ENCODE data around the gene ARRB1. TPM values are rescaled to one million over a fixed set of nuclear protein-coding genes. Genes with fewer than 3 reads are reported as not detected.

Gene ARRB1
- total and polyA plus RNA-seq, 2 of the 13 experiments (the other 11 are each of a cell fraction or from before 2014, with no cell fraction given) = 22.5 to 35.7 TPM

DNA sequence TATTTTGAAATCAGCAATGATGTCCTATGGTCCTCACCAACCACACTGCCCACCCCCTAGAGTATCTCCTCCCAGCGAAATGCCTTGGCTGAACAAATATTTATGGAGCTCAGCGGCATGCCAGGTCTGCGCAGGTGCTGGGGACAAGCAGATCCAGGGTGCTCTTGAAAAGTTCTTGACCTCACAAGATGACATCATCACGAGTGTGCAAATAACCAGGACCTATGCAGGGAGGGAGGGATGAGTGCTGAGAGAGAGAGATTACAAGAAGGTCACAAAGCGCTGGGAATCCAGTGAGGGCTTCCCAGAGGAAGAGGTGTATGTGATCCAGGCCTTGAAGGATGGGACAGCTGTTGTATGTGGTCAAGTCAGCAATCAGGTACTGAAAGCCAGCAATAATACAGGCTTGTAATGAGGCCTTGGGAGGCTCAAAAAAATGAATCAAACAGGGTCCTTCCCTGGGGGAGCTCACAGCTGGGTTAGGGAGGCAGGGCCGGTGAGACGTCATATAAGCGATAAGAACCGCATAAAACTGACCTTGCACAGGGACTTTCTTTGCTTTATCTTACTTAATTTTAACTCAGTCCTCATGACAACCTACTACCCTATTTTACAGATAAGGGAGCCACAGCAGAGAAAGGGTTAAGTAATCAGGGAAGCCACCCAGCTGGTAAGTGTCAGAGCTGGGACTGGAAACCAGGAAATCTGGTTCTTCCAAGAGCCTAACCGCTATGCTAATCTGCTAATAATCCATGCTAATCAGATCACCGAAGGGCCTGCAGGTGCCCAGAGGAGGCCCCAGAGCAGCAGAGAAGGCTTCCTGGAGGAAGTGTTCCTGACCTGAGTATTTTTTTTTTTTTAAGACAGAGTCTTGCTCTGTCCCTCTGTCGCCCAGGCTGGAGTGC is 8.2 kb downstream of the ARRB1 start (continued):
- TF ChIP-seq SALL1 (CRISPR knock-in tag; IDR thresholded peaks at IDR 0.05) (peak; percentile 50; the same call in 1 of the 2 replicates), ERF (CRISPR knock-in tag; IDR thresholded peaks at IDR 0.05) (peak; percentile 21; the same call in 1 of the 2 replicates), ATF1 (CRISPR knock-in tag; IDR thresholded peaks at IDR 0.05) (0 out of 2 replicates have a peak, but pooled peaks have one; percentile 40), HDAC1 (CRISPR knock-in tag; IDR thresholded peaks at IDR 0.05) (peak; percentile 38; the same call in 1 of the 2 replicates), RFXANK (CRISPR knock-in tag; IDR thresholded peaks at IDR 0.05) (no peak), ZNF816 (CRISPR knock-in tag; IDR thresholded peaks at IDR 0.05; ENCODE audit: borderline replicate concordance) (no peak), ZNF598 (CRISPR knock-in tag; IDR thresholded peaks at IDR 0.05; ENCODE audit: borderline replicate concordance) (no peak), CREB1 (IDR thresholded peaks at IDR 0.05) (peak; percentile 81), CREB1 (CRISPR knock-in tag; IDR thresholded peaks at IDR 0.05) (peak; percentile 80), ZBTB8A (CRISPR knock-in tag; IDR thresholded peaks at IDR 0.05; ENCODE audit: borderline replicate concordance, low read depth) (no peak), ZNF17 (CRISPR knock-in tag; IDR thresholded peaks at IDR 0.05) (no peak), ZNF468 (CRISPR knock-in tag; IDR thresholded peaks at IDR 0.05) (no peak), MTA1 (CRISPR knock-in tag; IDR thresholded peaks at IDR 0.05; ENCODE audit: borderline replicate concordance) (no peak), POLR2AphosphoS5 (IDR thresholded peaks at IDR 0.05; ENCODE audit: low read depth, low read length) (no peak), EP300 (IDR thresholded peaks at IDR 0.05; ENCODE audit: low read depth in 2 of 2, low read length in 2 of 2) (peak in 1 of 2 experiments; percentile 30; a peak in 1 of 4 replicates), EP300 (CRISPR knock-in tag; IDR thresholded peaks at IDR 0.05; ENCODE audit: borderline replicate concordance) (no peak), NFIC (IDR thresholded peaks at IDR 0.05; ENCODE audit: low read length) (no peak), ZNF670 (CRISPR knock-in tag; IDR thresholded peaks at IDR 0.05; ENCODE audit: borderline replicate concordance) (no peak), ATM (IDR thresholded peaks at IDR 0.05; ENCODE audit: borderline replicate concordance) (no peak), NPAS2 (CRISPR knock-in tag; IDR thresholded peaks at IDR 0.05; ENCODE audit: borderline replicate concordance) (no peak), ZNF160 (CRISPR knock-in tag; IDR thresholded peaks at IDR 0.05) (no peak)
- TF ChIP-seq, protein P1, sequence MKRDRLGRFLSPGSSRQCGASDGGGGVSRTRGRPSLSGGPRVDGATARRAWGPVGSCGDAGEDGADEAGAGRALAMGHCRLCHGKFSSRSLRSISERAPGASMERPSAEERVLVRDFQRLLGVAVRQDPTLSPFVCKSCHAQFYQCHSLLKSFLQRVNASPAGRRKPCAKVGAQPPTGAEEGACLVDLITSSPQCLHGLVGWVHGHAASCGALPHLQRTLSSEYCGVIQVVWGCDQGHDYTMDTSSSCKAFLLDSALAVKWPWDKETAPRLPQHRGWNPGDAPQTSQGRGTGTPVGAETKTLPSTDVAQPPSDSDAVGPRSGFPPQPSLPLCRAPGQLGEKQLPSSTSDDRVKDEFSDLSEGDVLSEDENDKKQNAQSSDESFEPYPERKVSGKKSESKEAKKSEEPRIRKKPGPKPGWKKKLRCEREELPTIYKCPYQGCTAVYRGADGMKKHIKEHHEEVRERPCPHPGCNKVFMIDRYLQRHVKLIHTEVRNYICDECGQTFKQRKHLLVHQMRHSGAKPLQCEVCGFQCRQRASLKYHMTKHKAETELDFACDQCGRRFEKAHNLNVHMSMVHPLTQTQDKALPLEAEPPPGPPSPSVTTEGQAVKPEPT (CRISPR knock-in tag; IDR thresholded peaks at IDR 0.05; ENCODE audit: low read depth) = no peak
- TF ChIP-seq, protein P2, sequence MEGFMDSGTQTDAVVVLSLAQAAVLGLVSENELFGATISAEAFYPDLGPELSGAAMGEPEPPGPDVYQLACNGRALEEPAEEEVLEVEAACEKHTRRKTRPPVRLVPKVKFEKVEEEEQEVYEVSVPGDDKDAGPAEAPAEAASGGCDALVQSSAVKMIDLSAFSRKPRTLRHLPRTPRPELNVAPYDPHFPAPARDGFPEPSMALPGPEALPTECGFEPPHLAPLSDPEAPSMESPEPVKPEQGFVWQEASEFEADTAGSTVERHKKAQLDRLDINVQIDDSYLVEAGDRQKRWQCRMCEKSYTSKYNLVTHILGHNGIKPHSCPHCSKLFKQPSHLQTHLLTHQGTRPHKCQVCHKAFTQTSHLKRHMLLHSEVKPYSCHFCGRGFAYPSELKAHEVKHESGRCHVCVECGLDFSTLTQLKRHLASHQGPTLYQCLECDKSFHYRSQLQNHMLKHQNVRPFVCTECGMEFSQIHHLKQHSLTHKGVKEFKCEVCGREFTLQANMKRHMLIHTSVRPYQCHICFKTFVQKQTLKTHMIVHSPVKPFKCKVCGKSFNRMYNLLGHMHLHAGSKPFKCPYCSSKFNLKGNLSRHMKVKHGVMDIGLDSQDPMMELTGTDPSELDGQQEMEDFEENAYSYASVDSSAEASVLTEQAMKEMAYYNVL (CRISPR knock-in tag; IDR thresholded peaks at IDR 0.05; ENCODE audit: borderline replicate concordance) = no peak; the same call in 1 of the 2 replicates
- TF ChIP-seq, protein P3, sequence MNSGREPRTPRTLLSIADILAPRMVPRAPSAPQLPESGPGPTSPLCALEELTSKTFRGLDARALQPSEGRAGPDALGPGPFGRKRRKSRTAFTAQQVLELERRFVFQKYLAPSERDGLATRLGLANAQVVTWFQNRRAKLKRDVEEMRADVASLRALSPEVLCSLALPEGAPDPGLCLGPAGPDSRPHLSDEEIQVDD (CRISPR knock-in tag; IDR thresholded peaks at IDR 0.05; ENCODE audit: borderline replicate concordance) = no peak
- TF ChIP-seq, protein P4, sequence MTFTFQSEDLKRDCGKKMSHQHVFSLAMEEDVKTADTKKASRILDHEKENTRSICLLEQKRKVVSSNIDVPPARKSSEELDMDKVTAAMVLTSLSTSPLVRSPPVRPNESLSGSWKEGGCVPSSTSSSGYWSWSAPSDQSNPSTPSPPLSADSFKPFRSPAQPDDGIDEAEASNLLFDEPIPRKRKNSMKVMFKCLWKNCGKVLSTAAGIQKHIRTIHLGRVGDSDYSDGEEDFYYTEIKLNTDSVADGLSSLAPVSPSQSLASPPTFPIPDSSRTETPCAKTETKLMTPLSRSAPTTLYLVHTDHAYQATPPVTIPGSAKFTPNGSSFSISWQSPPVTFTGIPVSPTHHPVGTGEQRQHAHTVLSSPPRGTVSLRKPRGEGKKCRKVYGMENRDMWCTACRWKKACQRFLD (CRISPR knock-in tag; IDR thresholded peaks at IDR 0.05; ENCODE audit: borderline replicate concordance) = no peak
